Measurements from ENCODE around the gene KIRREL3. TPM values are rescaled to one million over a fixed set of nuclear protein-coding genes. Genes with fewer than 3 reads are reported as not detected.
"Not testable (repeated sequence)": the region's sequence is repeated elsewhere in the genome, so short reads cannot be mapped to it uniquely, and the experiment has no call there.

The KIRREL3 gene
- total and polyA plus RNA-seq, 9 of the 15 experiments (the other 6 are each of a cell fraction or from before 2014, with no cell fraction given), result 0.04 to 0.10 TPM; not detected in 7

DNA sequence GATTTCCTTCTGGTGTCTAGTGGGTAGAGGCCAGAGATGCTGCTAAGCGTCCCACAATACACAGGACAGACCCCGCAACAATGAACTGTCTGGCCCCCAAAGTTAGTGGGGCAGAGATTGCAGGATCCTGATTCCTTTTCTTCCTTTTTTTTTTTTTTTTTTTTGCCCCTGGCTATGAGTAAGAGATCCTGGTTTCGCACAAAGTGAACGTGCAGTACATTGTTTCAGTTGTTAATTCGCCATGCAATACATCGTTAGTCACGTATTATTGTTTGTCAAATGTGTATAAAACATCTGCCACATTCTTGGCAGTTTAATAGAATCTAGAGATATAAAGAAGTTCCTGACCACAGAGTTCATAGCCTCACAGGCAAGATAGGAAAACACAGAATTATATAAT is 624.8 kb downstream of the KIRREL3 start (continued):
- no peak for TF ChIP-seq PURB (CRISPR knock-in tag; IDR thresholded peaks at IDR 0.05; ENCODE audit: low read depth)
- no peak for TF ChIP-seq NR4A1 (CRISPR knock-in tag; IDR thresholded peaks at IDR 0.05)
- TF ChIP-seq NR4A1 (tag; IDR thresholded peaks at IDR 0.05), result no peak
- no peak for TF ChIP-seq ZNF583 (CRISPR knock-in tag; IDR thresholded peaks at IDR 0.05)
- TF ChIP-seq, protein P1, sequence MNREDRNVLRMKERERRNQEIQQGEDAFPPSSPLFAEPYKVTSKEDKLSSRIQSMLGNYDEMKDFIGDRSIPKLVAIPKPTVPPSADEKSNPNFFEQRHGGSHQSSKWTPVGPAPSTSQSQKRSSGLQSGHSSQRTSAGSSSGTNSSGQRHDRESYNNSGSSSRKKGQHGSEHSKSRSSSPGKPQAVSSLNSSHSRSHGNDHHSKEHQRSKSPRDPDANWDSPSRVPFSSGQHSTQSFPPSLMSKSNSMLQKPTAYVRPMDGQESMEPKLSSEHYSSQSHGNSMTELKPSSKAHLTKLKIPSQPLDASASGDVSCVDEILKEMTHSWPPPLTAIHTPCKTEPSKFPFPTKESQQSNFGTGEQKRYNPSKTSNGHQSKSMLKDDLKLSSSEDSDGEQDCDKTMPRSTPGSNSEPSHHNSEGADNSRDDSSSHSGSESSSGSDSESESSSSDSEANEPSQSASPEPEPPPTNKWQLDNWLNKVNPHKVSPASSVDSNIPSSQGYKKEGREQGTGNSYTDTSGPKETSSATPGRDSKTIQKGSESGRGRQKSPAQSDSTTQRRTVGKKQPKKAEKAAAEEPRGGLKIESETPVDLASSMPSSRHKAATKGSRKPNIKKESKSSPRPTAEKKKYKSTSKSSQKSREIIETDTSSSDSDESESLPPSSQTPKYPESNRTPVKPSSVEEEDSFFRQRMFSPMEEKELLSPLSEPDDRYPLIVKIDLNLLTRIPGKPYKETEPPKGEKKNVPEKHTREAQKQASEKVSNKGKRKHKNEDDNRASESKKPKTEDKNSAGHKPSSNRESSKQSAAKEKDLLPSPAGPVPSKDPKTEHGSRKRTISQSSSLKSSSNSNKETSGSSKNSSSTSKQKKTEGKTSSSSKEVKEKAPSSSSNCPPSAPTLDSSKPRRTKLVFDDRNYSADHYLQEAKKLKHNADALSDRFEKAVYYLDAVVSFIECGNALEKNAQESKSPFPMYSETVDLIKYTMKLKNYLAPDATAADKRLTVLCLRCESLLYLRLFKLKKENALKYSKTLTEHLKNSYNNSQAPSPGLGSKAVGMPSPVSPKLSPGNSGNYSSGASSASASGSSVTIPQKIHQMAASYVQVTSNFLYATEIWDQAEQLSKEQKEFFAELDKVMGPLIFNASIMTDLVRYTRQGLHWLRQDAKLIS (CRISPR knock-in tag; IDR thresholded peaks at IDR 0.05), result no peak
- no peak for TF ChIP-seq ZSCAN29 (IDR thresholded peaks at IDR 0.05)
- TF ChIP-seq, protein P2, sequence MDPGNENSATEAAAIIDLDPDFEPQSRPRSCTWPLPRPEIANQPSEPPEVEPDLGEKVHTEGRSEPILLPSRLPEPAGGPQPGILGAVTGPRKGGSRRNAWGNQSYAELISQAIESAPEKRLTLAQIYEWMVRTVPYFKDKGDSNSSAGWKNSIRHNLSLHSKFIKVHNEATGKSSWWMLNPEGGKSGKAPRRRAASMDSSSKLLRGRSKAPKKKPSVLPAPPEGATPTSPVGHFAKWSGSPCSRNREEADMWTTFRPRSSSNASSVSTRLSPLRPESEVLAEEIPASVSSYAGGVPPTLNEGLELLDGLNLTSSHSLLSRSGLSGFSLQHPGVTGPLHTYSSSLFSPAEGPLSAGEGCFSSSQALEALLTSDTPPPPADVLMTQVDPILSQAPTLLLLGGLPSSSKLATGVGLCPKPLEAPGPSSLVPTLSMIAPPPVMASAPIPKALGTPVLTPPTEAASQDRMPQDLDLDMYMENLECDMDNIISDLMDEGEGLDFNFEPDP (CRISPR knock-in tag; IDR thresholded peaks at IDR 0.05), result no peak
- no peak for TF ChIP-seq DIDO1 (tag; IDR thresholded peaks at IDR 0.05; ENCODE audit: low read depth)
- no peak for TF ChIP-seq SIN3A (IDR thresholded peaks at IDR 0.05; ENCODE audit: borderline replicate concordance in 2 of 2, control insufficient read depth in 1 of 2, low read depth in 2 of 2, low read length in 2 of 2)

DNA sequence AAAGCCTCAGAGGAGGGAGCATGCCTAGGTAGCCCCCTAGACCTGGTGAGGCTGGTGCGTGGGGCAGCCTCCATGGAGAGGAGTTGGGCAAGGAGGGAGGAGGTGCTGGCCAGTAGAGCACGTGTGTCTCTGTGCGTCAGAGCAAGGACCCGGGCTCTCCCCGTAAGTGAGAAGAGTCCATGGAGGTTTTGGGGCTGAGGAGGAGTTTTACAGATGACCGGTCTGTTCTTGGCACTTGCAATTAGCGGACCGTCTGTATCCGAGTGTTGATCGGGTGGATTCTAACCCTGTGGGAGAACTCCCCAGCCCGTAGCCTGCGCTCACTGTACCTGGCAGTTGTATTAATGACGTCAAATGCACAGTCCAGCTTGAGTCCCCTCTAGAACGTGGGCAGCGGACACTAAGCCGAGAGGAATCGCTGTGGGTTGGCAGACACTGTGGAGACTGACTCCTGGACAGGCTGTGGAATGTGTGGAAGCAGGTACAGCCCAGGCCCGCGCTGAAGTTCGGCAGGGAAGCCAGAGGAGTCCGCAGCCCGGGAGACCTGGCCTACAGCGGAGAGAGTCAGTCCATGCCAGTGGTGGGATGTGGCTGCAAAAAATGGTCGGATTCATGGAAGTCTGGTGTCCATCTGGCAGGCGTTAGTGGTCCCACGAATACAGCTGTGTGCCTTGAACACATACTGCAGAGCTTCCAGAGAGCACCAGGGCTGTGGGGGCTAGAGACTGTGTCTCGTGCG is 625.8 kb downstream of the KIRREL3 start:
- H4K20me1 ChIP-seq (replicated peaks; ENCODE audit: control insufficient read depth, insufficient read depth, low read length); H3K4me2 ChIP-seq (ENCODE audit: insufficient read depth, low read length); H3K27me3 ChIP-seq (ENCODE audit: control insufficient read depth in 2 of 2, insufficient read depth in 2 of 2, low read length in 2 of 2); H3K9me1 ChIP-seq (ENCODE audit: control insufficient read depth, insufficient read depth, low read length); POLR2A ChIA-PET; H3K9me3 ChIP-seq (replicated peaks; ENCODE audit: control insufficient read depth, insufficient read depth, low read depth, low read length); CTCF ChIA-PET (ENCODE audit: low intra/inter-chr PET ratio); H3K4me3 ChIP-seq; in situ Hi-C loops (cut with MboI); intact Hi-C loops (cut with micrococcal nuclease); FAIRE-seq; BruUV-seq (replicated peaks); H3K9ac ChIP-seq (ENCODE audit: insufficient read depth in 1 of 2, low read depth in 2 of 2, low read length in 2 of 2); DNase-seq (ENCODE audit: extremely low read depth in 1 of 4, low spot score in 3 of 4); H3K4me1 ChIP-seq (replicated peaks in 1 of 2; ENCODE audit: control insufficient read depth in 2 of 2, insufficient read depth in 2 of 2, low read length in 2 of 2); H3K36me3 ChIP-seq (ENCODE audit: control insufficient read depth, insufficient read depth, low read length); H3K79me2 ChIP-seq (ENCODE audit: control insufficient read depth, insufficient read depth, low read length); ATAC-seq; H3K27ac ChIP-seq (ENCODE audit: extremely low read depth, low read depth, low read length); H2AFZ ChIP-seq (ENCODE audit: low read depth, low read length): not testable (repeated sequence)
- 68% methylated on average over 16 of the region's 28 CpGs for WGBS (ENCODE audit: insufficient coverage, low coverage, missing lambda C conversion rate)

All from K562 (cell line).